A549 (cell line): Measurements from ENCODE around the gene PCCB.

Source experiments
- CTCF ChIP-seq: fragments of >200 bp; sonication (Bioruptor Twin); formaldehyde crosslinking; IDR thresholded peaks from 3 replicates; pipeline ENCODE4 v1.5.1; 2016
- EP300 ChIP-seq, 2 experiments: fragments of >200 bp; sonication (Bioruptor Twin); formaldehyde crosslinking; IDR thresholded peaks; 2 replicates in 1 of 2; 3 replicates in 1 of 2; pipeline ENCODE4 v1.6.1; 2016 to 2017
- ESRRA ChIP-seq: fragments of 150-350 bp; IDR thresholded peaks from 2 replicates; pipeline ENCODE4 v1.6.1; 2014; ENCODE audit warnings: mild to moderate bottlenecking, low read length, borderline replicate concordance
- HEYL ChIP-seq: fragments of 250-450 bp; sonication (Bioruptor Pico); IDR thresholded peaks from 2 replicates; pipeline ENCODE4 v1.8.0; 2021; ENCODE audit warnings: mild to moderate bottlenecking, moderate library complexity
- JUN ChIP-seq, 2 experiments: fragments of >200 bp; sonication (Bioruptor Twin); formaldehyde crosslinking; IDR thresholded peaks; 2 replicates in 1 of 2; 3 replicates in 1 of 2; pipeline ENCODE4 v1.6.1; 2016 to 2017
- MAX ChIP-seq: IDR thresholded peaks from 2 replicates; pipeline ENCODE4 v1.6.1; 2012
- PHF8 ChIP-seq: fragments of 200-600 bp; sonication (generic); IDR thresholded peaks from 2 replicates; pipeline ENCODE4 v1.6.1; 2016; ENCODE audit warnings: low read depth, mild to moderate bottlenecking, antibody characterized with exemption, moderate library complexity, borderline replicate concordance
- POLR2A ChIP-seq: IDR thresholded peaks from 2 replicates; pipeline ENCODE4 v1.6.1; 2012; ENCODE audit warnings: mild to moderate bottlenecking, low read length
- RAD21 ChIP-seq, 2 experiments: fragments of >200 bp in 1 of 2; sonication (Bioruptor Twin) in 1 of 2; formaldehyde crosslinking in 1 of 2; IDR thresholded peaks in 1 of 2; conservative IDR thresholded peaks in 1 of 2; 2 replicates in 1 of 2; 3 replicates in 1 of 2; pipeline ENCODE4 v1.6.1; 2012 to 2018; ENCODE audit warnings: inconsistent platforms in 1 of 2

- TF ChIP-seq EP300 (IDR thresholded peaks at IDR 0.05) (no peak), CTCF (no peak), MAX (no peak), POLR2A (no peak), JUN (IDR thresholded peaks at IDR 0.05) (no peak), ESRRA (no peak), HEYL (CRISPR knock-in tag) (no peak), PHF8 (no peak), RAD21 (conservative IDR thresholded peaks at IDR 0.05 in 1 of 2, IDR thresholded peaks at IDR 0.05 in 1 of 2) (no peak)
Observed at GRCh38 chr3:136291302-136291701, 41.2 kb downstream of the PCCB start.
